ENCODE results near the gene MARCHF10. TPM values are rescaled to one million over a fixed set of nuclear protein-coding genes. Genes with fewer than 3 reads are reported as not detected.

The MARCHF10 gene
- total and polyA plus RNA-seq, 9 of the 15 experiments (the other 6 are each of a cell fraction or from before 2014, with no cell fraction given), result not detected

DNA sequence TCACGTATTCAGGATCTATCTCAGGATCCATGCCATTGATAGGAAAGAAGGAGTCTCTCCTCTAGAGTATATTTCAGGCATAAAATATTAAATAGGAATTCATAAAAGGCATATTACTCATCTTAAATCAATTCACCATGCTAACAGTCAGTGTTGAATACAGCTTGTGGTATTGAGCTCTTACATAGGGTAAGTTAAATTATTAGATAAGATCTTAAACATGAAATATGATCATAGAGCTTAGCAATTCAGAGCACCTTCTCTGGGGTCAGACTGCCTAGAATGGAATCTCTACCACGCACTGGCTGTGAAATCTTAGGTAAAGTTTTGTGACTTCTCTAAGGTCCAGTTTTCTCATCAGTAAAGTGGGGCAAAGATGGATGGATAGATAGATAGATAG lies 20.7 kb downstream of the MARCHF10 start (continued):
- TF ChIP-seq, protein P1, sequence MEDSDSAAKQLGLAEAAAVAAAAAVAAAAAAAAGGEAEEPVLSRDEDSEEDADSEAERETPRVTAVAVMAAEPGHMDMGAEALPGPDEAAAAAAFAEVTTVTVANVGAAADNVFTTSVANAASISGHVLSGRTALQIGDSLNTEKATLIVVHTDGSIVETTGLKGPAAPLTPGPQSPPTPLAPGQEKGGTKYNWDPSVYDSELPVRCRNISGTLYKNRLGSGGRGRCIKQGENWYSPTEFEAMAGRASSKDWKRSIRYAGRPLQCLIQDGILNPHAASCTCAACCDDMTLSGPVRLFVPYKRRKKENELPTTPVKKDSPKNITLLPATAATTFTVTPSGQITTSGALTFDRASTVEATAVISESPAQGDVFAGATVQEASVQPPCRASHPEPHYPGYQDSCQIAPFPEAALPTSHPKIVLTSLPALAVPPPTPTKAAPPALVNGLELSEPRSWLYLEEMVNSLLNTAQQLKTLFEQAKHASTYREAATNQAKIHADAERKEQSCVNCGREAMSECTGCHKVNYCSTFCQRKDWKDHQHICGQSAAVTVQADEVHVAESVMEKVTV (CRISPR knock-in tag; IDR thresholded peaks at IDR 0.05), result no peak
- TF ChIP-seq TBP (optimal IDR thresholded peaks at IDR 0.05; ENCODE audit: low read depth, low read length), result no peak

DNA sequence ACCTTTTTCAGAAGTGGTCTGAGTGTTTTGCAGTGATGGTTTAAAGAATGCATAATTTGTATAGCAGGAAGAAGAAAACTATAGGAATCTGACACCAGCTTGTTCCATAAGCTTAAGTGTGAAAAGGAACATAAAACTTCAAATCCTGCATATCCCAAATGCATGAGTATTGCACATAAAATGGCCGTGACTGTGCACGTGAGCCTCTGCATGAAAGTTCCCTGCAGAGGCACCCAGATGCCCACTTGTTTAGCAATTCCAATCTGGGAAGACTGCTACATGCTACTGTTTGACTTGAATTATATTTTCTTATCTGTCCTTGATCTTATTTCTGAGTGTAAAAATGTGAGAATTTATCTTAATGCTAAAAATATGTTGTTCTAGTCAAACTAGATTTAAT lies 21.5 kb downstream of the MARCHF10 start:
- no peak for ATAC-seq
- Histone ChIP-seq H2AFZ (ENCODE audit: low read depth, low read length) (no peak overlapping the region), H3K4me3 (no peak overlapping the region), H3K27me3 (ENCODE audit: control insufficient read depth in 2 of 2, insufficient read depth in 2 of 2, low read length in 2 of 2) (peaks cover 5 to 8% of the 10 kb centered on the region in 2 experiments; a peak in 3 of 5 replicates), H3K27ac (ENCODE audit: extremely low read depth, low read depth, low read length) (no peak overlapping the region), H3K9me1 (ENCODE audit: control insufficient read depth, insufficient read depth, low read length) (no peaks in the 10 kb centered on the region), H3K4me1 (replicated peaks in 1 of 2; ENCODE audit: control insufficient read depth in 2 of 2, insufficient read depth in 2 of 2, low read length in 2 of 2) (no peaks in the 10 kb centered on the region; a peak in 1 of 5 replicates), H3K36me3 (ENCODE audit: control insufficient read depth, insufficient read depth, low read length) (no peaks in the 10 kb centered on the region), H4K20me1 (replicated peaks; ENCODE audit: control insufficient read depth, insufficient read depth, low read length) (no peaks in the 10 kb centered on the region), H3K79me2 (ENCODE audit: control insufficient read depth, insufficient read depth, low read length) (no peaks in the 10 kb centered on the region), H3K4me2 (ENCODE audit: insufficient read depth, low read length) (no peak overlapping the region), H3K9me3 (replicated peaks; ENCODE audit: control insufficient read depth, insufficient read depth, low read depth, low read length) (no peaks in the 10 kb centered on the region), H3K9ac (ENCODE audit: insufficient read depth in 1 of 2, low read depth in 2 of 2, low read length in 2 of 2) (no peak overlapping the region)
- DNase-seq (ENCODE audit: extremely low read depth in 1 of 4, low spot score in 3 of 4), result no peak
- in situ Hi-C loops (cut with MboI), result no loop called here
- intact Hi-C loops (cut with micrococcal nuclease), result no loop called here
- no peak for FAIRE-seq
- TF ChIP-seq NR2C1 (IDR thresholded peaks at IDR 0.05) (no peak), NR2C1 (tag; IDR thresholded peaks at IDR 0.05) (no peak), NRF1 (conservative IDR thresholded peaks at IDR 0.05 in 1 of 2, IDR thresholded peaks at IDR 0.05 in 1 of 2) (no peak), BACH1 (tag; IDR thresholded peaks at IDR 0.05) (no peak), ZNF23 (CRISPR knock-in tag; IDR thresholded peaks at IDR 0.05) (no peak), CCNT2 (IDR thresholded peaks at IDR 0.05; ENCODE audit: borderline replicate concordance, extremely low read depth, insufficient read length, low read depth, low read length) (no peak), FOXA1 (IDR thresholded peaks at IDR 0.05; ENCODE audit: borderline replicate concordance) (no peak), ZNF174 (CRISPR knock-in tag; IDR thresholded peaks at IDR 0.05) (no peak), ILK (tag; IDR thresholded peaks at IDR 0.05; ENCODE audit: borderline replicate concordance, low read depth) (no peak), POLR3A (IDR thresholded peaks at IDR 0.05; ENCODE audit: borderline replicate concordance, extremely low read depth, insufficient read depth, insufficient read length) (no peak), ZNF76 (CRISPR knock-in tag; IDR thresholded peaks at IDR 0.05; ENCODE audit: borderline replicate concordance) (no peak), DMBX1 (CRISPR knock-in tag; IDR thresholded peaks at IDR 0.05; ENCODE audit: borderline replicate concordance) (no peak), PHB2 (IDR thresholded peaks at IDR 0.05; ENCODE audit: low read depth) (no peak)
- TF ChIP-seq, protein P2, sequence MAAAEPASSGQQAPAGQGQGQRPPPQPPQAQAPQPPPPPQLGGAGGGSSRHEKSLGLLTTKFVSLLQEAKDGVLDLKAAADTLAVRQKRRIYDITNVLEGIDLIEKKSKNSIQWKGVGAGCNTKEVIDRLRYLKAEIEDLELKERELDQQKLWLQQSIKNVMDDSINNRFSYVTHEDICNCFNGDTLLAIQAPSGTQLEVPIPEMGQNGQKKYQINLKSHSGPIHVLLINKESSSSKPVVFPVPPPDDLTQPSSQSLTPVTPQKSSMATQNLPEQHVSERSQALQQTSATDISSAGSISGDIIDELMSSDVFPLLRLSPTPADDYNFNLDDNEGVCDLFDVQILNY (CRISPR knock-in tag; IDR thresholded peaks at IDR 0.05), result no peak
- TF ChIP-seq, protein P3, sequence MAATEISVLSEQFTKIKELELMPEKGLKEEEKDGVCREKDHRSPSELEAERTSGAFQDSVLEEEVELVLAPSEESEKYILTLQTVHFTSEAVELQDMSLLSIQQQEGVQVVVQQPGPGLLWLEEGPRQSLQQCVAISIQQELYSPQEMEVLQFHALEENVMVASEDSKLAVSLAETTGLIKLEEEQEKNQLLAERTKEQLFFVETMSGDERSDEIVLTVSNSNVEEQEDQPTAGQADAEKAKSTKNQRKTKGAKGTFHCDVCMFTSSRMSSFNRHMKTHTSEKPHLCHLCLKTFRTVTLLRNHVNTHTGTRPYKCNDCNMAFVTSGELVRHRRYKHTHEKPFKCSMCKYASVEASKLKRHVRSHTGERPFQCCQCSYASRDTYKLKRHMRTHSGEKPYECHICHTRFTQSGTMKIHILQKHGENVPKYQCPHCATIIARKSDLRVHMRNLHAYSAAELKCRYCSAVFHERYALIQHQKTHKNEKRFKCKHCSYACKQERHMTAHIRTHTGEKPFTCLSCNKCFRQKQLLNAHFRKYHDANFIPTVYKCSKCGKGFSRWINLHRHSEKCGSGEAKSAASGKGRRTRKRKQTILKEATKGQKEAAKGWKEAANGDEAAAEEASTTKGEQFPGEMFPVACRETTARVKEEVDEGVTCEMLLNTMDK (IDR thresholded peaks at IDR 0.05; ENCODE audit: borderline replicate concordance, insufficient read depth, low read depth, low read length, poor library complexity, severe bottlenecking), result no peak
- ChIA-PET POLR2A (no interaction called here), CTCF (ENCODE audit: low intra/inter-chr PET ratio) (no interaction called here)
- BruUV-seq (replicated peaks), result no TSS peak
- 0% methylated on average over 2 of the region's 2 CpGs for WGBS (ENCODE audit: insufficient coverage, low coverage, missing lambda C conversion rate)

Data from K562 (cell line).